MCF 10A (cell line): ENCODE results near the gene TP53BP1. TPM values are rescaled to one million over a fixed set of nuclear protein-coding genes. Genes with fewer than 3 reads are reported as not detected.

Experiments used
- BruUV-seq: library from RNA; stranded (reverse); fragments of 400-500 nt; replicated peaks from 2 replicates; lab custom pipeline; 2021; lab: Mats Ljungman, UMichigan
- CTCF ChIA-PET: fragments of 300-600 bp; sonication (Branson Sonifier 250); formaldehyde crosslinking; extraction: SDS; loops from one replicate; lab custom pipeline; 2021; ENCODE audit warnings: antibody characterized with exemption, inconsistent platforms; lab: Yijun Ruan, JAX
- POLR2A ChIA-PET: fragments of 300-600, 350-650 bp; sonication (Branson Sonifier 250); formaldehyde crosslinking; extraction: SDS; loops from one replicate; lab custom pipeline; 2020; ENCODE audit warnings: antibody characterized with exemption, inconsistent platforms; lab: Yijun Ruan, JAX
- DNase-seq: peaks from one replicate; pipeline ENCODE4 v3.0.0-alpha.2; 2018; ENCODE audit not compliant: unreplicated experiment
- H3K27ac Mint-ChIP-seq: one replicate; pipeline ENCODE4 v1.8.0; 2022; ENCODE audit warnings: mild to moderate bottlenecking, low read depth, mixed read lengths; ENCODE audit not compliant: unreplicated experiment
- H3K27me3 Mint-ChIP-seq: one replicate; pipeline ENCODE4 v1.8.0; 2022; ENCODE audit warnings: mixed read lengths; ENCODE audit not compliant: insufficient read depth, unreplicated experiment
- H3K36me3 Mint-ChIP-seq: one replicate; pipeline ENCODE4 v1.8.0; 2022; ENCODE audit warnings: mild to moderate bottlenecking, moderate library complexity, mixed read lengths; ENCODE audit not compliant: insufficient read depth, unreplicated experiment
- H3K4me1 Mint-ChIP-seq: one replicate; pipeline ENCODE4 v1.8.0; 2022; ENCODE audit warnings: mixed read lengths; ENCODE audit not compliant: insufficient read depth, unreplicated experiment
- H3K4me3 Mint-ChIP-seq: one replicate; pipeline ENCODE4 v1.8.0; 2022; ENCODE audit warnings: mild to moderate bottlenecking, moderate library complexity, mixed read lengths; ENCODE audit not compliant: unreplicated experiment
- H3K9me3 Mint-ChIP-seq: one replicate; pipeline ENCODE4 v1.8.0; 2022; ENCODE audit warnings: mixed read lengths; ENCODE audit not compliant: unreplicated experiment
- intact Hi-C: fragments of 100-400 bp; cut with micrococcal nuclease; formaldehyde crosslinking; loops from 2 replicates; pipeline ENCODE4 v1.14.1; 2022
- total RNA-seq: library from RNA; stranded (reverse); gene quantifications from 2 replicates; pipeline ENCODE4 v1.2.3, GENCODE V29; 2022
- TF ChIP-seq, protein P1 (sequence below): fragments of 200-600 bp; IDR thresholded peaks from one replicate; pipeline ENCODE4 v1.8.0; 2022; ENCODE audit warnings: antibody characterized with exemption, mild to moderate bottlenecking; ENCODE audit not compliant: unreplicated experiment

The TP53BP1 gene
- total RNA-seq, 1 experiment from 2014 or later: 38.8 TPM

DNA sequence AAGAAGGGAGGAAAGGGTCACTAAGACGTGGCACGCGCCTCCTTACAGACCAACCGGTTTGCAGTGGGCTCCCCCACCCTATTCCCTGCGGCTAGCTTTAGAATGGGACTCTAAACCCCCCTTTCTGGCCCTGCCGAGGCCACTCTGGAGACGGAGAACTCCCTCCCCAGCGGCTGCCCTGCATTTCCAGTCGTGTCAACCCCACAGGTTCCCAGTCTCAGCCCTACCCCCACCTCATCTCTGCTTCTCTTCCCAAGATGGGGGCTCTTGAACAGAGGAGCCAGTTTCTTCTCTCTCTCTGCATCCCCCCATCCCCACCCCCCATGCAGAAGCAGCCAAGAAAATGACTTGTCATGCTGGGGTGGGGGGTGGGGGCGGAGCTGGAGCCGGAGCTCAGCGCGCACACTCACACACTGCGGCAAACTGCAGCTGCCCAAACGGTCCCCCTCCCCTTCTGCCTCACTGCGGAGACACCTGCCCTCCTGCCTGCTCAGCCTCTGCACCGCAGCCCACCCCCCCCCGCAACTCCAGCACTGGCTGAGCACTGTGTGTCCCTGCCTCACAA is 25.3 kb upstream of the TP53BP1 start:
- H3K27ac Mint-ChIP-seq: no peak overlapping the region
- H3K4me1 Mint-ChIP-seq: peaks cover 14% of the 10 kb centered on the region
- DNase-seq: no peak
- H3K36me3 Mint-ChIP-seq: no peaks in the 10 kb centered on the region
- ChIA-PET POLR2A (interaction anchor here (0.5 kb wide), 1 partner anchor 18 kb away, joined by 3 read pairs; no protein-coding TSS in a partner anchor), CTCF (no interaction called here)
- no TSS peak for BruUV-seq
- no peaks in the 10 kb centered on the region for H3K9me3 Mint-ChIP-seq
- TF ChIP-seq, protein P1, sequence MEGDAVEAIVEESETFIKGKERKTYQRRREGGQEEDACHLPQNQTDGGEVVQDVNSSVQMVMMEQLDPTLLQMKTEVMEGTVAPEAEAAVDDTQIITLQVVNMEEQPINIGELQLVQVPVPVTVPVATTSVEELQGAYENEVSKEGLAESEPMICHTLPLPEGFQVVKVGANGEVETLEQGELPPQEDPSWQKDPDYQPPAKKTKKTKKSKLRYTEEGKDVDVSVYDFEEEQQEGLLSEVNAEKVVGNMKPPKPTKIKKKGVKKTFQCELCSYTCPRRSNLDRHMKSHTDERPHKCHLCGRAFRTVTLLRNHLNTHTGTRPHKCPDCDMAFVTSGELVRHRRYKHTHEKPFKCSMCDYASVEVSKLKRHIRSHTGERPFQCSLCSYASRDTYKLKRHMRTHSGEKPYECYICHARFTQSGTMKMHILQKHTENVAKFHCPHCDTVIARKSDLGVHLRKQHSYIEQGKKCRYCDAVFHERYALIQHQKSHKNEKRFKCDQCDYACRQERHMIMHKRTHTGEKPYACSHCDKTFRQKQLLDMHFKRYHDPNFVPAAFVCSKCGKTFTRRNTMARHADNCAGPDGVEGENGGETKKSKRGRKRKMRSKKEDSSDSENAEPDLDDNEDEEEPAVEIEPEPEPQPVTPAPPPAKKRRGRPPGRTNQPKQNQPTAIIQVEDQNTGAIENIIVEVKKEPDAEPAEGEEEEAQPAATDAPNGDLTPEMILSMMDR: no peak
- H3K27me3 Mint-ChIP-seq: peaks cover 42% of the 10 kb centered on the region
- H3K4me3 Mint-ChIP-seq: no peak overlapping the region
- intact Hi-C loops: no loop called here

DNA sequence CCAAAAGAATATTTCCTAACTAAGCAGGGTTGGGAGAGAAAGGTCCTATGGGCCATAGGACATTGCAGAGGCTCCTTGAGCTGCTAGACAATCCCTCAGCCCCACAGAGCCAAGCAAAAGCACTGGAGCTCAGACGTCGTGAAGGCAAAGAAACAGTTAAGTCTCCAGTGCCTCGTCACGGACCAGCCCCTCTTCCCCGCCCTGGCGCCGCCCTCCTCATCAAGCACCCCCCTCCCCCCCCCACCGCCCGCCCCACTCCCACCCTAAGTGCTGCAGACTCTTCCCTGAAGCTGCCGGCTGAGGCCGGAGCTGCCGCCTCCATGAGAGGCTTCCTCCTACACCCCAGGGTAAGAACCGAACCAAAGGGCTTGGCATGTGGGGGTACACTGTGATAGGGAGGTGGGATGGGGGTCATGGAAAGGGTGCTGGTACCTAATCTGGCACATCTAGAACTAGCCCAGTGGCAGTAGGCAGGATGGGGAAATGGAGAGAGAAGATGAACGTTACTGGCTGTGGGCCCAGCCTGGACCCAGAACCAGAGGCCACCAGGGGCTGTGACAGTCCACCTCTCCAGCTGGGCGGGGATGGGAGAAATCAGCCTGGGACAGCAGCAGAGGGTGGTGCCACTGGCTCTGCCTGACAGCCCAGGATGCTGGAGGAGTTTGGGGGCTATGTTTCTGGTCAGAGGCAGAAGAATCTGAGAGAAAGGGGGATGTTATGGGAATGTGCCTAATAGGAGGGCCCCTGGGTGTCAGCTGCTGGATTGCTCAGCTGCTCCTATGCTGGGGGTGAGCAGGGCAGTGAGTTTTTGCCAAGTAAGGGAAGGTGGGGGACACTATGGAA is 24.6 kb upstream of the TP53BP1 start, which contains the start of gene MAP1A:
MAP1A (plus strand) TSS at position 255 of the 843 bp plus-strand sequence. CDS start 3,866 bp downstream, outside the sequence.
- Mint-ChIP-seq H3K27ac (no peak within 1 kb of the TSS), H3K36me3 (no peaks in the 10 kb centered on the region), H3K4me3 (no peak within 1 kb of the TSS), H3K9me3 (no peaks in the 10 kb centered on the region), H3K27me3 (peaks cover 35% of the 10 kb centered on the region), H3K4me1 (peaks cover 14% of the 10 kb centered on the region)
- TF ChIP-seq, protein P1: no peak
- intact Hi-C loops: no loop called here
- ChIA-PET POLR2A (no interaction called here), CTCF (no interaction called here)
- BruUV-seq: no TSS peak
- no peak for DNase-seq

DNA sequence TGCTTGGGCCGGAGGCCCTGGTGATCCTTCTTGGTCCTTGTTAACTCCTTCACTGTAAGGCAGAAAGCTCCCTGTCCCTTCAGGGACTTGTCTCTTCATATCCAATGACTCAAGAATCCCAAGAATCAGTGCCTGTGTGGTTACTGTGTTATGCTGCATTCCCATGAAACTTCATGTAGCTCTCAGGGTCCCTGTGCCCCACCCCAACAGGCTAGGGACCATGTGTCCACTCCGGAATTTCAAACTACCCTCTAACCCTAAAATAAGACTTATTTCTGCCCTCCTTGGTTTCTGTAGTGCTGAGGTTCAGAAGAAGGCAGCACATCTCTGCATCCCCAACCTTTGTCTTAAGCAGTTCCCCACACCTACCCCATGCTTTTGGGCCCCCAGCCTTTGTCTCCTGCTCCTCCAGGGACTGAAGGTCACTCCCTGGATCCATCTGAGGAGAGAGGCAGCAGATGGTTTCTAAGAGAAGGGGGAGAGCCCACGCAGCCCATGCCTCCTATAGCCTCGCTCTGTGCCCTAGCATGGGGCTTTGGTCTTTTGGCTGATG is 23.9 kb upstream of the TP53BP1 start:
- POLR2A ChIA-PET: no interaction called here
- Mint-ChIP-seq H3K27me3 (peaks cover 28% of the 10 kb centered on the region), H3K4me1 (peaks cover 14% of the 10 kb centered on the region)

More for the DNA sequence above, 23.9 kb upstream of the TP53BP1 start:
- no peak overlapping the region for H3K27ac Mint-ChIP-seq
- no peaks in the 10 kb centered on the region for H3K36me3 Mint-ChIP-seq
- BruUV-seq: no TSS peak
- intact Hi-C loops: no loop called here
- CTCF ChIA-PET: interaction anchor here (0.9 to 1.2 kb wide), 2 partner anchors 76 to 113 kb away, joined by 4 to 5 read pairs; no protein-coding TSS in a partner anchor
- no peak overlapping the region for H3K4me3 Mint-ChIP-seq
- TF ChIP-seq, protein P1: no peak
- H3K9me3 Mint-ChIP-seq: no peaks in the 10 kb centered on the region
- no peak for DNase-seq
